Chondrocyte (in vitro differentiated cells): ENCODE measurements around the gene MCRS1. TPM values are rescaled to one million over a fixed set of nuclear protein-coding genes. Genes with fewer than 3 reads are reported as not detected.

Source experiments
- DNase-seq: peaks from one replicate; pipeline ENCODE4 v3.0.0; 2021; ENCODE audit warnings: mixed read lengths, low spot score
- H3K27ac Mint-ChIP-seq: one replicate; pipeline ENCODE4 v1.8.0; 2021; ENCODE audit warnings: mild to moderate bottlenecking, moderate library complexity, mixed read lengths; ENCODE audit not compliant: unreplicated experiment
- H3K27me3 Mint-ChIP-seq: 2 replicates; pipeline ENCODE4 v1.8.0; 2021; ENCODE audit warnings: low read depth, mixed read lengths
- H3K36me3 Mint-ChIP-seq: 2 replicates; pipeline ENCODE4 v1.8.0; 2021; ENCODE audit warnings: low read depth, mixed read lengths
- H3K4me1 Mint-ChIP-seq: 2 replicates; pipeline ENCODE4 v1.8.0; 2021; ENCODE audit warnings: low read depth, mild to moderate bottlenecking, mixed read lengths
- H3K4me3 Mint-ChIP-seq: one replicate; pipeline ENCODE4 v1.8.0; 2021; ENCODE audit warnings: mild to moderate bottlenecking, moderate library complexity, mixed read lengths; ENCODE audit not compliant: unreplicated experiment
- H3K9me3 Mint-ChIP-seq: 2 replicates; pipeline ENCODE4 v1.8.0; 2021; ENCODE audit warnings: low read depth, mixed read lengths
- CTCF ChIP-seq: fragments of 200-600 bp; sonication (generic); IDR thresholded peaks from 2 replicates; pipeline ENCODE4 v1.5.0; 2021; ENCODE audit warnings: antibody characterized with exemption, mild to moderate bottlenecking, moderate library complexity
- total RNA-seq: library from RNA; stranded (reverse); gene quantifications from 3 replicates; pipeline ENCODE4 v1.2.1, GENCODE V29; 2021

Gene MCRS1
- total RNA-seq, 1 donor from 2014 or later: 47.2 TPM

DNA sequence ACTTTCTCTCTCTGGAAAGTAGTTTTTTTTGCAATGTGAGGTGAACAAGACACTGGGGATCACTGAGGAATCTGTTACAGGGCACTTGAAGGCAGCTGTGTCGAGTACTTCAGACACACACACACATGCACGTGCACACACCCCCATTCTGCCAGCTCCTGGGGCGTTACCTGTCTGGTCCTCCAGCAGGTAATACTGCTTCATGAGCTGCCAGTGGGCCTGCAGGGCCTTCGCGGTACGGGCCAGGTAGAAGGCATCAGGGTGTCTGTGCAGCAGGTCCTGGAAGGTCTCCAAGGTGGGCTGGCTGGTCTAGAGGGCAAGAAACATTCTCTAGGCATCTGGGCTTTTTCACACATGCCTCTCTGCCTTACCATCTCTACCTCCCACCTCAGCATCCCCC is 5.1 kb downstream of the MCRS1 start:
- Mint-ChIP-seq H3K9me3 (no peaks in the 10 kb centered on the region), H3K36me3 (peaks cover 30% of the 10 kb centered on the region), H3K4me3 (no peak overlapping the region), H3K4me1 (peaks cover 24% of the 10 kb centered on the region), H3K27me3 (no peaks in the 10 kb centered on the region), H3K27ac (no peak overlapping the region)
- no peak for TF ChIP-seq CTCF
- no peak for DNase-seq

- H3K27me3 Mint-ChIP-seq: no peaks in the 10 kb centered on the region
Measured at GRCh38 chr12:49562233-49562632, 5.7 kb downstream of the MCRS1 start.

GRCh38 chr12:49560695-49561094 is 7.2 kb downstream of the MCRS1 start:
- no peak for TF ChIP-seq CTCF
- Mint-ChIP-seq H3K27me3 (no peaks in the 10 kb centered on the region), H3K9me3 (no peaks in the 10 kb centered on the region), H3K27ac (no peak overlapping the region), H3K4me1 (peaks cover 11% of the 10 kb centered on the region), H3K36me3 (peaks cover 36% of the 10 kb centered on the region), H3K4me3 (no peak overlapping the region)
- DNase-seq: no peak

More at GRCh38 chr12:49562233-49562632, 5.7 kb downstream of the MCRS1 start:
- Mint-ChIP-seq H3K9me3 (no peaks in the 10 kb centered on the region), H3K27ac (no peak overlapping the region), H3K4me3 (no peak overlapping the region), H3K4me1 (peaks cover 21% of the 10 kb centered on the region), H3K36me3 (peaks cover 30% of the 10 kb centered on the region)
- no peak for DNase-seq
- no peak for TF ChIP-seq CTCF

- Mint-ChIP-seq H3K4me1 (no peaks in the 10 kb centered on the region), H3K4me3 (no peak overlapping the region), H3K36me3 (peaks cover 34% of the 10 kb centered on the region), H3K9me3 (no peaks in the 10 kb centered on the region), H3K27ac (no peak overlapping the region), H3K27me3 (no peaks in the 10 kb centered on the region)
- DNase-seq: no peak
- TF ChIP-seq CTCF: no peak
Measured at GRCh38 chr12:49559011-49559675, 8.8 kb downstream of the MCRS1 start.

- no peaks in the 10 kb centered on the region for H3K9me3 Mint-ChIP-seq
- H3K27me3 Mint-ChIP-seq: no peaks in the 10 kb centered on the region
- DNase-seq: no peak
- H3K27ac Mint-ChIP-seq: no peak overlapping the region
- H3K4me1 Mint-ChIP-seq: no peaks in the 10 kb centered on the region
- peaks cover 31% of the 10 kb centered on the region for H3K36me3 Mint-ChIP-seq
- no peak overlapping the region for H3K4me3 Mint-ChIP-seq
- no peak for TF ChIP-seq CTCF
Measured at GRCh38 chr12:49558526-49558925, 9.4 kb downstream of the MCRS1 start.
